Eye (tissue), 1 donor: ENCODE measurements around the gene SLC4A9.

Experiments
- DNase-seq: peaks from one replicate; pipeline ENCODE4 v3.0.0-alpha.2; 2015

SLC4A9 gene

GRCh38 chr5:140362311-140362710, 2.3 kb downstream of the SLC4A9 start:
- DNase-seq: no peak

- DNase-seq: peak; percentile 89
Measured at GRCh38 chr5:140362875-140363630, 3.1 kb downstream of the SLC4A9 start.

GRCh38 chr5:140363631-140364471, 3.9 kb downstream of the SLC4A9 start:
- DNase-seq: no peak

GRCh38 chr5:140364472-140364765, 4.4 kb downstream of the SLC4A9 start:
- DNase-seq: no peak

- no peak for DNase-seq
Measured at GRCh38 chr5:140365282-140365681, 5.3 kb downstream of the SLC4A9 start.

- no peak for DNase-seq
Measured at GRCh38 chr5:140365941-140366340, 5.9 kb downstream of the SLC4A9 start.

- DNase-seq: no peak
Measured at GRCh38 chr5:140366589-140367255, 6.7 kb downstream of the SLC4A9 start.

- no peak for DNase-seq
Measured at GRCh38 chr5:140367256-140368013, 7.4 kb downstream of the SLC4A9 start.

- no peak for DNase-seq
Measured at GRCh38 chr5:140371356-140372151, 11.6 kb downstream of the SLC4A9 start.

GRCh38 chr5:140372971-140373487, 13.0 kb downstream of the SLC4A9 start:
- peak; percentile 88 for DNase-seq

- DNase-seq: no peak
Measured at GRCh38 chr5:140381351-140381750, 21.4 kb downstream of the SLC4A9 start.

GRCh38 chr5:140381972-140382371, 22.0 kb downstream of the SLC4A9 start:
- DNase-seq: no peak

- no peak for DNase-seq
Measured at GRCh38 chr5:140382866-140383265, 22.9 kb downstream of the SLC4A9 start.

GRCh38 chr5:140383300-140383699, 23.3 kb downstream of the SLC4A9 start:
- no peak for DNase-seq

- no peak for DNase-seq
Measured at GRCh38 chr5:140388052-140388451, 28.1 kb downstream of the SLC4A9 start.

GRCh38 chr5:140391312-140391711, 31.3 kb downstream of the SLC4A9 start:
- DNase-seq: no peak

GRCh38 chr5:140391732-140392131, 31.7 kb downstream of the SLC4A9 start:
- no peak for DNase-seq

- DNase-seq: no peak
Measured at GRCh38 chr5:140393738-140394137, 33.7 kb downstream of the SLC4A9 start.

- DNase-seq: no peak
Measured at GRCh38 chr5:140398379-140398811, 38.4 kb downstream of the SLC4A9 start.

GRCh38 chr5:140399979-140400729, 40.2 kb downstream of the SLC4A9 start:
- DNase-seq: no peak

GRCh38 chr5:140400730-140401361, 40.9 kb downstream of the SLC4A9 start:
- DNase-seq: peak; percentile 98
